GM20431 (cell line): ENCODE results near the gene THOC3.
"Not testable (repeated sequence)": the region's sequence is repeated elsewhere in the genome, so short reads cannot be mapped to it uniquely, and the experiment has no call there.

ENCODE experiments used
- in situ Hi-C: fragments of 300-500 bp; cut with MseI, MboI; formaldehyde crosslinking; loops from one replicate; pipeline ENCODE4 v1.15.0; 2020; ENCODE audit warnings: low sequenced_read_pairs; ENCODE audit not compliant: unreplicated experiment

The THOC3 gene

GRCh38 chr5:175943253-175943652 is 24.9 kb downstream of the THOC3 start:
- in situ Hi-C loops = not testable (repeated sequence)

DNA sequence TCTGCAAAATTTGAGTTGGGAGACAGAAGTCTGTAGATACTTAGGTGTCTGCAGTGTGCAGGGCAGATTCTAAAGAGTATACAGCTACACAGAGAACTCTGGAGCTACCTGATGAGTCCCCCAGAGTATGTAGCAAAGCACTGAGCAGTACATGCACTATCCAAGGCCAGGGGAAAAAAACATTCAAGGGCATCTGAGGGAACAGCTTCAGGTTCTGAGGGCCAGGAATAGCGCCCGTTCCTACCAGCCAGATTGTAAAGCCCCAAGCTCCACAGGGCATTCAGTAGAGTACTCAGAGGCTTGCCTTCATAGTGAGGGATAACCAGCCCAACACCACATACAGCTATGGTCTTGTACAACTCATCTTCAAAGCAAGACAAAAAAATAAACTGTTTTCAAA is 27.5 kb downstream of the THOC3 start:
- in situ Hi-C loops = not testable (repeated sequence)

DNA sequence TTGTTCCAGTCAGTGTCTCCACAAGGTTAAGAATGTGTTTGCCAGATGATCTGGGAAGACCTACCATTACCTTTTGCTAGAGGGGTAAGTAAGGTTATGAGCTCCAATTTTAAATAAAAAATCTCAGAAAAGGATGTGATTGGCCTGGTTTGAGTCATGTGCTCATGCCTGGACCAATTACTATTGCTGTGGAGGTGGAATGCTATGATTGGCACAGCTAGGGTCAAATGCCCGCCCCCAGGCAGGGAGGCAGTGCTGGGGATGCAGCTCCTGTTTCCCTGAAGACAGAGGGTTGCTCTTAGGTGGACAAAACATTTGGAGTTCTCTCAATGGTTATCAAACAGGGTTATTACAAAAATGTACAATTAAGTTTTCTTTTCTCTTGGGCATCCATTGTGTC is 29.6 kb downstream of the THOC3 start:
- in situ Hi-C loops = not testable (repeated sequence)

DNA sequence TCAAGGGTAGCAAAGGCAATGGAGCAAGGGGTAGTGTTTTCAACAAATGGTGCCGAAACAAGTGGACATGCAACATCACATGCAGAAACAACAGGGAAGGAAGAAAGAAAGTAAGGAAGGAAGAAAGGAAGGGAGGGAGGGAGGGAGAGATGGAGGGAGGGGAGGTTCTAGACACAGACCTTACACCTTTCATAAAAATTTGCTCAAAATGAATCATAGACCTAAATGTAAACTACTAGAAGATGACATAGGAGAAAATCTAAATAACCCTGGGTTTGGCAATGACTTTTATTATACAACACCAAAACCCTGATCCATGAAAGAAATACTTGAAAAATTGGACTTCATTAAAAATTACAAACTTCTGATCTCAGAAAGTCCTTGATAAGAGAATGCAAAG is 39.4 kb downstream of the THOC3 start:
- in situ Hi-C loops = not testable (repeated sequence)

GRCh38 chr5:175925106-175925505 is 43.0 kb downstream of the THOC3 start:
- in situ Hi-C loops = not testable (repeated sequence)

DNA sequence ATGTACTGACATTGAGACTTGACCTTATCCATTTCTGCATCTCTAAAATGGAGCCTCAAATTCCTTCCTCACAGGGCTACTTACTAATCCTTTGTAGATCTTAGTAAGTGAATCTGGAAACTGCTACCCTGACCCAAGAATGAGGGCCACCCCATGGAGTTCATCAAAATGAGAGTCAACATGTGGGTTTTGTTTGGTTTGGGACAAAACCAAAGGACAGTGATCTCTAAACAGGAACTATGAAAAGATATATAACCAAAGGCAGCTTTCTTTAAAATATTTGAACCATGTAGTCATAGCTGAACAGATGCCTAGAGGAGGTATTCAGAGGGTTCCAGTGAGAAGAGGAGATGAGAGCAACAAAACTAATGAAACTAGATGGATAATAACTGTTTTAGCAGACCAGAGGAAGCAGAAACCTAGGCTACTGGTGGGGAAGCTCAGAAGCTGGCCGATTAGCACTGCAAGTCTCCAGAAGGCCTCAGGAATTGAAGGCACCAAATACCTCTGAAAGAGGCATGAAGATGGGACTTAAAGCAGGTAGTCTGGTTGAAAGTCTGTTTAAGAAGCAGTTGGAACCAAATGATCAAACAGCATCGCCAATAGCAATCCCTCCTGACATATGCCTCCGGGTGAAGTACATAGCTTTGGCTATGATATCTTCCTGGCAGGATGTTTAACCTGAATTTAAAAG is 45.8 kb downstream of the THOC3 start:
- in situ Hi-C loops = no loop called here

GRCh38 chr5:175921061-175921730 is 46.9 kb downstream of the THOC3 start:
- in situ Hi-C loops = no loop called here

GRCh38 chr5:175920231-175920811 is 47.8 kb downstream of the THOC3 start:
- in situ Hi-C loops = no loop called here

- in situ Hi-C loops = not testable (repeated sequence)
Measured at GRCh38 chr5:175915066-175916037, 52.8 kb downstream of the THOC3 start.

GRCh38 chr5:175913835-175914672 is 54.1 kb downstream of the THOC3 start:
- in situ Hi-C loops = not testable (repeated sequence)

- in situ Hi-C loops = not testable (repeated sequence)
Measured at GRCh38 chr5:175910072-175910471, 58.0 kb downstream of the THOC3 start.
